ENCODE data around the gene B3GAT3. TPM values are rescaled to one million over a fixed set of nuclear protein-coding genes. Genes with fewer than 3 reads are reported as not detected.

B3GAT3 gene
- 31.6 and 35.0 TPM in 2 replicates for total RNA-seq
- polyA plus RNA-seq, result 37.2 and 48.0 TPM in 2 replicates
- polyA plus RNA-seq (2011; cell fraction: cytosol; rRNA removed), result 21.9 and 31.2 TPM in 2 replicates
- polyA plus RNA-seq (2011; cell fraction: nucleus; rRNA removed), result 25.1 and 31.1 TPM in 2 replicates
- 16.2 and 26.3 TPM in 2 replicates for polyA plus RNA-seq (2012)
- 7.9 and 9.5 TPM in 2 replicates for polyA minus RNA-seq
- polyA minus RNA-seq (2011; cell fraction: cytosol; rRNA and poly(A)+ RNA removed), result 31.6 TPM
- polyA minus RNA-seq (2011; cell fraction: nucleus; rRNA and poly(A)+ RNA removed), result 5.8 and 6.0 TPM in 2 replicates
- percentile 64 among the genes with signal in this experiment for Bru-seq, nascent RNA
- BruChase-seq, experiment 1, labeled RNA remaining after a 6-hour chase, result percentile 79 among the genes with signal in this experiment
- percentile 66 among the genes with signal in this experiment for BruChase-seq, experiment 2, labeled RNA remaining after a 2-hour chase
- long read RNA-seq, transcript B3GAT3-201 (5 exons, 1,641 nt), result major isoform, 59 of 80 reads
- long read RNA-seq, partial matches to known transcripts, result 8 of 80 reads
- long read RNA-seq, other reads (novel, unspliced or antisense), result 13 of 80 reads

- peaks cover 6% of the 10 kb centered on the region for H3K79me2 ChIP-seq (ENCODE audit: control insufficient read depth, insufficient read depth, low read length)
- peaks cover 6 to 20% of the 10 kb centered on the region in 2 experiments for H3K36me3 ChIP-seq (ENCODE audit: control insufficient read depth in 2 of 2, extremely low read depth in 1 of 2, insufficient read depth in 2 of 2, low read length in 2 of 2)
- intact Hi-C loops (cut with micrococcal nuclease) (loop anchor here (1.0 to 2.0 kb wide), 3 partner anchors 10 to 31 kb away; partner anchors contain the start of genes EML3, GANAB and TUT1), dilution Hi-C loops (cut with MboI; ENCODE audit: extremely low pct_ligation_motif_present, low sequenced_read_pairs) (no loop called here)
- BruUV-seq (replicated peaks), result no TSS peak
- peak within 1 kb of the TSS; percentile 65 for H3K9ac ChIP-seq (replicated peaks; ENCODE audit: extremely low read depth, insufficient read depth, low read length)
- peak; percentile 96 for FAIRE-seq
- H3K4me1 ChIP-seq (ENCODE audit: control insufficient read depth, extremely low read depth, insufficient read depth, low read length), result peaks cover 15% of the 10 kb centered on the region
- no peaks in the 10 kb centered on the region for H3K27me3 ChIP-seq (ENCODE audit: control insufficient read depth in 2 of 2, insufficient read depth in 2 of 2, low read length in 2 of 2)
- no peaks in the 10 kb centered on the region for H4K20me1 ChIP-seq (replicated peaks; ENCODE audit: control insufficient read depth, extremely low read depth, insufficient read depth, low read length)
- H3K9me3 ChIP-seq (replicated peaks; ENCODE audit: control insufficient read depth, insufficient read depth, low read length), result no peaks in the 10 kb centered on the region
- DNase-seq (ENCODE audit: low read depth, low spot score), result peak; percentile 96
- peak within 1 kb of the TSS; percentile 84 for H3K4me2 ChIP-seq (ENCODE audit: insufficient read depth, low read length)
- peak within 1 kb of the TSS; percentile 14 to 80 (median 66) for H3K4me3 ChIP-seq (replicated peaks in 1 of 3; ENCODE audit: insufficient read depth in 1 of 3, low read depth in 1 of 3, low read length in 3 of 3)
- no peaks in the 10 kb centered on the region for H3K9me1 ChIP-seq (replicated peaks; ENCODE audit: control insufficient read depth, extremely low read depth, insufficient read depth, low read length)
- peak within 1 kb of the TSS; percentile 88 for H3K27ac ChIP-seq (ENCODE audit: insufficient read depth, low read depth, low read length)
- ChIA-PET POLR2A (interaction anchor here (0.6 to 3.1 kb wide), 6 partner anchors 10 to 240 kb away, joined by 3 to 14 read pairs (median 5); partner anchors contain the start of genes C11orf98, CSKMT, EML3 and GANAB), CTCF (interaction anchor here (0.5 to 2.2 kb wide), 14 partner anchors 9 to 227 kb away, joined by 3 to 30 read pairs (median 4); partner anchors contain the start of genes AHNAK, C11orf98, CSKMT and EEF1G)
- TF ChIP-seq JUN (IDR thresholded peaks at IDR 0.05; ENCODE audit: borderline replicate concordance, insufficient read depth, insufficient read length, low read depth) (peak; percentile 68), GATA2 (IDR thresholded peaks at IDR 0.05; ENCODE audit: insufficient read depth, insufficient read length, low read depth, low read length) (no peak), FOS (IDR thresholded peaks at IDR 0.05; ENCODE audit: borderline replicate concordance, insufficient read depth, low read length) (no peak), POLR2A (IDR thresholded peaks at IDR 0.05; ENCODE audit: low read depth, low read length) (peak; percentile 95), MYC (IDR thresholded peaks at IDR 0.05; ENCODE audit: low read depth, low read length) (peak; percentile 65), MAX (IDR thresholded peaks at IDR 0.05; ENCODE audit: insufficient read depth, insufficient read length) (peak; percentile 92), POLR2AphosphoS5 (IDR thresholded peaks at IDR 0.05; ENCODE audit: insufficient read depth, low read depth, low read length) (peak; percentile 98), EZH2 (IDR thresholded peaks at IDR 0.05; ENCODE audit: borderline replicate concordance, low read depth, low read length, severe bottlenecking) (no peak)
- peak within 1 kb of the TSS; percentile 41 for H2AFZ ChIP-seq (ENCODE audit: low read depth, low read length)
These were observed at the start of gene B3GAT3 for GRCh38 chr11:62621567-62622470. Gene B3GAT3 (minus strand): TSS chr11:62621986. CDS start chr11:62621947, 39 bp downstream.

Measured in endothelial cell of umbilical vein (primary cell).